H1 (cell line): ENCODE results near the gene A2ML1. TPM values are rescaled to one million over a fixed set of nuclear protein-coding genes. Genes with fewer than 3 reads are reported as not detected.

Experiments used
- BACH1 ChIP-seq: IDR thresholded peaks from 2 replicates; pipeline ENCODE4 v1.6.1; 2012; ENCODE audit warnings: low read length, improper control_type of control experiment
- BCL11A ChIP-seq, 2 experiments: IDR thresholded peaks; one replicate each; pipeline ENCODE4 v1.6.1; 2011; ENCODE audit warnings: low read depth in 2 of 2, low read length in 2 of 2, mild to moderate bottlenecking in 2 of 2
- CHD1 ChIP-seq: IDR thresholded peaks from 2 replicates; pipeline ENCODE4 v1.6.1; 2012; ENCODE audit warnings: low read depth, low read length, improper control_type of control experiment
- FOSL1 ChIP-seq: IDR thresholded peaks from 2 replicates; pipeline ENCODE4 v1.6.1; 2011; ENCODE audit warnings: mild to moderate bottlenecking, low read depth, low read length, moderate library complexity; ENCODE audit not compliant: insufficient read depth
- KDM5A ChIP-seq: fragments of 200-600 bp; IDR thresholded peaks from 2 replicates; pipeline ENCODE4 v1.7.1; 2012; ENCODE audit warnings: mild to moderate bottlenecking, low read length, inconsistent platforms, mixed read lengths
- NRF1 ChIP-seq: IDR thresholded peaks from 2 replicates; pipeline ENCODE4 v1.6.1; 2011; ENCODE audit warnings: mild to moderate bottlenecking, low read depth, low read length, improper control_type of control experiment
- RFX5 ChIP-seq: IDR thresholded peaks from 2 replicates; pipeline ENCODE4 v1.6.1; 2011; ENCODE audit warnings: low read depth, low read length, improper control_type of control experiment, borderline replicate concordance
- SP4 ChIP-seq: IDR thresholded peaks from 2 replicates; pipeline ENCODE4 v1.6.1; 2012; ENCODE audit warnings: low read length, inconsistent platforms
- polyA plus RNA-seq, 7 experiments: library from polyadenylated mRNA; depleted of rRNA in 3 of 7; stranded (reverse) in 5 of 7; unstranded in 2 of 7; fragments of >200 nt in 5 of 7; fragments of 200-250 nt in 2 of 7; gene quantifications; 1 replicate in 5 of 7; 2 replicates in 1 of 7; 4 replicates in 1 of 7; pipeline versions ENCODE4 v1.2.1 to v1.2.3, GENCODE V29; 2011 to 2013; ENCODE audit warnings: missing spikeins in 2 of 7, mixed read lengths in 2 of 7
- total RNA-seq: library from RNA; stranded (reverse); fragmentation: NEBNext Ultra II Directional; extraction: Animal tissue kit (Norgen Biotek cat#: 25700); gene quantifications from 2 replicates; pipeline ENCODE4 v1.2.1, GENCODE V29; 2021
- TF ChIP-seq, protein P1 (sequence below): fragments of 300-600 bp; sonication (generic); IDR thresholded peaks from 2 replicates; pipeline ENCODE4 v1.7.1; 2012; ENCODE audit warnings: low read length, moderate library complexity, mild to moderate bottlenecking, inconsistent platforms; ENCODE audit not compliant: insufficient replicate concordance

The A2ML1 gene
- total and polyA plus RNA-seq, 2 of the 8 experiments (the other 6 are each of a cell fraction or from before 2014, with no cell fraction given) = 10.2 to 10.3 TPM

GRCh38 chr12:8785499-8785898, 36.9 kb upstream of the A2ML1 start (continued):
- TF ChIP-seq, protein P1, sequence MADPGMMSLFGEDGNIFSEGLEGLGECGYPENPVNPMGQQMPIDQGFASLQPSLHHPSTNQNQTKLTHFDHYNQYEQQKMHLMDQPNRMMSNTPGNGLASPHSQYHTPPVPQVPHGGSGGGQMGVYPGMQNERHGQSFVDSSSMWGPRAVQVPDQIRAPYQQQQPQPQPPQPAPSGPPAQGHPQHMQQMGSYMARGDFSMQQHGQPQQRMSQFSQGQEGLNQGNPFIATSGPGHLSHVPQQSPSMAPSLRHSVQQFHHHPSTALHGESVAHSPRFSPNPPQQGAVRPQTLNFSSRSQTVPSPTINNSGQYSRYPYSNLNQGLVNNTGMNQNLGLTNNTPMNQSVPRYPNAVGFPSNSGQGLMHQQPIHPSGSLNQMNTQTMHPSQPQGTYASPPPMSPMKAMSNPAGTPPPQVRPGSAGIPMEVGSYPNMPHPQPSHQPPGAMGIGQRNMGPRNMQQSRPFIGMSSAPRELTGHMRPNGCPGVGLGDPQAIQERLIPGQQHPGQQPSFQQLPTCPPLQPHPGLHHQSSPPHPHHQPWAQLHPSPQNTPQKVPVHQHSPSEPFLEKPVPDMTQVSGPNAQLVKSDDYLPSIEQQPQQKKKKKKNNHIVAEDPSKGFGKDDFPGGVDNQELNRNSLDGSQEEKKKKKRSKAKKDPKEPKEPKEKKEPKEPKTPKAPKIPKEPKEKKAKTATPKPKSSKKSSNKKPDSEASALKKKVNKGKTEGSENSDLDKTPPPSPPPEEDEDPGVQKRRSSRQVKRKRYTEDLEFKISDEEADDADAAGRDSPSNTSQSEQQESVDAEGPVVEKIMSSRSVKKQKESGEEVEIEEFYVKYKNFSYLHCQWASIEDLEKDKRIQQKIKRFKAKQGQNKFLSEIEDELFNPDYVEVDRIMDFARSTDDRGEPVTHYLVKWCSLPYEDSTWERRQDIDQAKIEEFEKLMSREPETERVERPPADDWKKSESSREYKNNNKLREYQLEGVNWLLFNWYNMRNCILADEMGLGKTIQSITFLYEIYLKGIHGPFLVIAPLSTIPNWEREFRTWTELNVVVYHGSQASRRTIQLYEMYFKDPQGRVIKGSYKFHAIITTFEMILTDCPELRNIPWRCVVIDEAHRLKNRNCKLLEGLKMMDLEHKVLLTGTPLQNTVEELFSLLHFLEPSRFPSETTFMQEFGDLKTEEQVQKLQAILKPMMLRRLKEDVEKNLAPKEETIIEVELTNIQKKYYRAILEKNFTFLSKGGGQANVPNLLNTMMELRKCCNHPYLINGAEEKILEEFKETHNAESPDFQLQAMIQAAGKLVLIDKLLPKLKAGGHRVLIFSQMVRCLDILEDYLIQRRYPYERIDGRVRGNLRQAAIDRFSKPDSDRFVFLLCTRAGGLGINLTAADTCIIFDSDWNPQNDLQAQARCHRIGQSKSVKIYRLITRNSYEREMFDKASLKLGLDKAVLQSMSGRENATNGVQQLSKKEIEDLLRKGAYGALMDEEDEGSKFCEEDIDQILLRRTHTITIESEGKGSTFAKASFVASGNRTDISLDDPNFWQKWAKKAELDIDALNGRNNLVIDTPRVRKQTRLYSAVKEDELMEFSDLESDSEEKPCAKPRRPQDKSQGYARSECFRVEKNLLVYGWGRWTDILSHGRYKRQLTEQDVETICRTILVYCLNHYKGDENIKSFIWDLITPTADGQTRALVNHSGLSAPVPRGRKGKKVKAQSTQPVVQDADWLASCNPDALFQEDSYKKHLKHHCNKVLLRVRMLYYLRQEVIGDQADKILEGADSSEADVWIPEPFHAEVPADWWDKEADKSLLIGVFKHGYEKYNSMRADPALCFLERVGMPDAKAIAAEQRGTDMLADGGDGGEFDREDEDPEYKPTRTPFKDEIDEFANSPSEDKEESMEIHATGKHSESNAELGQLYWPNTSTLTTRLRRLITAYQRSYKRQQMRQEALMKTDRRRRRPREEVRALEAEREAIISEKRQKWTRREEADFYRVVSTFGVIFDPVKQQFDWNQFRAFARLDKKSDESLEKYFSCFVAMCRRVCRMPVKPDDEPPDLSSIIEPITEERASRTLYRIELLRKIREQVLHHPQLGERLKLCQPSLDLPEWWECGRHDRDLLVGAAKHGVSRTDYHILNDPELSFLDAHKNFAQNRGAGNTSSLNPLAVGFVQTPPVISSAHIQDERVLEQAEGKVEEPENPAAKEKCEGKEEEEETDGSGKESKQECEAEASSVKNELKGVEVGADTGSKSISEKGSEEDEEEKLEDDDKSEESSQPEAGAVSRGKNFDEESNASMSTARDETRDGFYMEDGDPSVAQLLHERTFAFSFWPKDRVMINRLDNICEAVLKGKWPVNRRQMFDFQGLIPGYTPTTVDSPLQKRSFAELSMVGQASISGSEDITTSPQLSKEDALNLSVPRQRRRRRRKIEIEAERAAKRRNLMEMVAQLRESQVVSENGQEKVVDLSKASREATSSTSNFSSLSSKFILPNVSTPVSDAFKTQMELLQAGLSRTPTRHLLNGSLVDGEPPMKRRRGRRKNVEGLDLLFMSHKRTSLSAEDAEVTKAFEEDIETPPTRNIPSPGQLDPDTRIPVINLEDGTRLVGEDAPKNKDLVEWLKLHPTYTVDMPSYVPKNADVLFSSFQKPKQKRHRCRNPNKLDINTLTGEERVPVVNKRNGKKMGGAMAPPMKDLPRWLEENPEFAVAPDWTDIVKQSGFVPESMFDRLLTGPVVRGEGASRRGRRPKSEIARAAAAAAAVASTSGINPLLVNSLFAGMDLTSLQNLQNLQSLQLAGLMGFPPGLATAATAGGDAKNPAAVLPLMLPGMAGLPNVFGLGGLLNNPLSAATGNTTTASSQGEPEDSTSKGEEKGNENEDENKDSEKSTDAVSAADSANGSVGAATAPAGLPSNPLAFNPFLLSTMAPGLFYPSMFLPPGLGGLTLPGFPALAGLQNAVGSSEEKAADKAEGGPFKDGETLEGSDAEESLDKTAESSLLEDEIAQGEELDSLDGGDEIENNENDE = no peak
- no peak for TF ChIP-seq NRF1
- TF ChIP-seq SP4 = no peak
- TF ChIP-seq CHD1 = no peak
- TF ChIP-seq RFX5 = no peak
- no peak for TF ChIP-seq BCL11A (IDR thresholded peaks at IDR 0.05; ENCODE audit: low read depth in 2 of 2, low read length in 2 of 2)
- TF ChIP-seq KDM5A = no peak
- TF ChIP-seq BACH1 = no peak
- no peak for TF ChIP-seq FOSL1
